T-helper 9 cell (primary cell): ENCODE data around the gene NDST1.
"Not testable (repeated sequence)": the region's sequence is repeated elsewhere in the genome, so short reads cannot be mapped to it uniquely, and the experiment has no call there.

ENCODE experiments used
- DNase-seq: peaks from one replicate; pipeline ENCODE4 v3.0.0-alpha.2; 2020

The NDST1 gene

GRCh38 chr5:150508828-150509227 is 897 bp downstream of the NDST1 start:
- DNase-seq: no peak

- DNase-seq: no peak
These were observed 2.1 kb downstream of the NDST1 start for GRCh38 chr5:150509992-150510391.

- DNase-seq: no peak
These were observed 2.7 kb downstream of the NDST1 start for GRCh38 chr5:150510460-150511263.

DNA sequence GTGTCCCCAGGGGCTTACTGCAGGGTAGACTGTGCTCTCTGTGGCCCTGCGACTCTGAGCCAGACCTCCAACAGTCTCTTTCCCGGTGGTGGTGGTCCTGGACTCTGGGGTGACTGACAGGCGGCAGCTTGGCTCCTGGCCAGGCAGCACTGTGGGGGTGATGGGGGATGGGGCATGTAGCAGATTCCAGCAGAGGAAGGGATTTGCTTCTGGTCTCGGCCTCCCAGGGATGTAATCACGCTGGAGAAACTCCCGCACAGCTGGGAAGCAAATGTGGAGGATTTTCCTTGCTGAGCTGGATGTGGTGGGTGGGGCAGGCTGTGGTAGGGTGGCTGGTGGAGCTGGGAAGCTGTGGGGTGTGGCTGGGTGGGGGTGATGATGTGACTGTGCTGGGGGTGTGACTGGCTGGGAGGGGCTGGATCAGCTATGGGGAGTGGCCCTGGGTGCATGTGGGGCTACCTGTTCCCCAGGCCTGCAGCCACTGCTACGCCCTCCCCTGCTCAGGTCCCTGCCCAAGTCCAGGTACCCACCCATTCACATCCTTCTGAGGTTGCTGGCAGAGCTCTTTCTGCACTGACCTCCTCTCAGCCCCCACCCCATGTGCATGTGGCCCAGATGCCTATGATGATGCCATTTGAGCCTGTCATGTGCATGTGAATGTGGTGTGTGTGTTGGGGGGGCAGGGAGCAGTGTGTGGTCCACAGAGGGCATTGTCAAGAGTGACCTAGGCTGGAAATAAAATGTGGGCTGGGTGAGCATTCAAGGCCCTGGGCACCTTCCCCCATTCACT is 3.8 kb downstream of the NDST1 start:
- no peak for DNase-seq

- no peak for DNase-seq
These were observed 4.4 kb downstream of the NDST1 start for GRCh38 chr5:150512368-150512747.

- DNase-seq: no peak
These were observed 5.7 kb downstream of the NDST1 start for GRCh38 chr5:150513375-150514309.

- DNase-seq: no peak
These were observed 6.8 kb downstream of the NDST1 start for GRCh38 chr5:150514708-150515211.

DNA sequence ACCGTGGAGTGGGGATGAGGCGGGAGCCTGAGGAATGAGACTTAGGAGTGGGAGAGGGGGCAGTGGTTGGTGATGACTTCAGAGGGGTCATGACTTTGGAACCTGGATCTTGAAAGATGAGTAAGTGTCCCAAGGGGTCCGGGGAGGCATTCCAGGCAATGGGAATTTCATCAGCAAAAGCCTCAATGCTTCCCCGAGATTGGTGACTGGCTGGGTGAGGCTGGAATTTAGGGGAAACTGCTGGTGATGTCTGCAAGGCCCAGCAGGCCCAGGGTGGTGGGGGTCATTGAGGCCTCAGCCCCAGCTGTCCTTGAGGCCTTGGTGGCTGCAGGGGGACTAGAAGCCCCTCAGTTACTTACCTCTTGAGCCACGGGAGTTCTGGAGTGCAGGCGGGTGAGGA is 7.5 kb downstream of the NDST1 start:
- DNase-seq: no peak

GRCh38 chr5:150516011-150516410 is 8.1 kb downstream of the NDST1 start:
- no peak for DNase-seq

DNA sequence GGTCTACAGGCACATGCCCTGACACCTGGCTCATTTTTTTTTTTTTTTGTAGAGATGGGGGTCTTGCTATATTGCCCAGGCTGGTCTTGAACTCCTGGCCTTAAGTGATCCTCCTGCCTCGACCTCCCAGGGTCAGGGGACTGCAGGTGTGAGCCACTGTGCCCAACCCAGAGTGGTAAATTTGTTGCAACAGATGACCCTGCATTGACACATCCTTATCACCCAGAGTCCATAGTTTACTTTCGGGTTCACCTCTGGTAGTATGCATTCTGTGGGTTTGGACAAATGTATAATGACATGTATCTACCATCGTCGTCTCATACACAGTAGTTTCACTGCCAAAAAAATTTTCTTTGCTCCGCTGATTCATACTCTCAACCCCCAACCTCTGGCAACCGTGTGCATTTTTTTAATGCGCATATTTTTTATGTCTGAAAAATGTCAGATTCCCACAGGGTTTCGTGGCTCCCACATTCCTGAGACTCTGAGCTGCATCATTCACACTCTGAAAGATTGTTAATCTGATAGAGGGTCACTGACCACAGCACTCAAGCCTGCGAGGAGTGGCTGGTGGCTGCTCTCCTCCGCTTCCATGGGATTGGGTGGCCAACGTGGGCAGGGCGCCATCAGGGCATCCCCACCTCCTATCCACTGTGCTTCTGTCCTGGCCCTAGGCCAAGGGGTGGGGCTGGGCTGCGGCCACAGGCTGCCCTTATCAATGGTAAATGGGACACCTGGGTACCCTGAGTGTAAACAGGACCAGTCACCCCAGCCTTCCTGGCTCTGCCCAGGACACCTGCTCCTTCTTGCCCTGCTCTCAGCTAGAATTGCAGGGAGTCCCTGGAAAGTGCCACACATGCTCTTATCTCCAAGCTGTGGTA is 9.6 kb downstream of the NDST1 start:
- no peak for DNase-seq

GRCh38 chr5:150518712-150519559 is 11.0 kb downstream of the NDST1 start:
- not testable (repeated sequence) for DNase-seq

- DNase-seq: no peak
These were observed 11.6 kb downstream of the NDST1 start for GRCh38 chr5:150519560-150519945.

- no peak for DNase-seq
These were observed 12.0 kb downstream of the NDST1 start for GRCh38 chr5:150519978-150520377.

- DNase-seq: no peak
These were observed 13.0 kb downstream of the NDST1 start for GRCh38 chr5:150520747-150521521.

GRCh38 chr5:150521522-150521817 is 13.5 kb downstream of the NDST1 start:
- no peak for DNase-seq

- DNase-seq: no peak
These were observed 14.1 kb downstream of the NDST1 start for GRCh38 chr5:150521939-150522503.

GRCh38 chr5:150522504-150523414 is 14.8 kb downstream of the NDST1 start:
- DNase-seq: no peak

DNA sequence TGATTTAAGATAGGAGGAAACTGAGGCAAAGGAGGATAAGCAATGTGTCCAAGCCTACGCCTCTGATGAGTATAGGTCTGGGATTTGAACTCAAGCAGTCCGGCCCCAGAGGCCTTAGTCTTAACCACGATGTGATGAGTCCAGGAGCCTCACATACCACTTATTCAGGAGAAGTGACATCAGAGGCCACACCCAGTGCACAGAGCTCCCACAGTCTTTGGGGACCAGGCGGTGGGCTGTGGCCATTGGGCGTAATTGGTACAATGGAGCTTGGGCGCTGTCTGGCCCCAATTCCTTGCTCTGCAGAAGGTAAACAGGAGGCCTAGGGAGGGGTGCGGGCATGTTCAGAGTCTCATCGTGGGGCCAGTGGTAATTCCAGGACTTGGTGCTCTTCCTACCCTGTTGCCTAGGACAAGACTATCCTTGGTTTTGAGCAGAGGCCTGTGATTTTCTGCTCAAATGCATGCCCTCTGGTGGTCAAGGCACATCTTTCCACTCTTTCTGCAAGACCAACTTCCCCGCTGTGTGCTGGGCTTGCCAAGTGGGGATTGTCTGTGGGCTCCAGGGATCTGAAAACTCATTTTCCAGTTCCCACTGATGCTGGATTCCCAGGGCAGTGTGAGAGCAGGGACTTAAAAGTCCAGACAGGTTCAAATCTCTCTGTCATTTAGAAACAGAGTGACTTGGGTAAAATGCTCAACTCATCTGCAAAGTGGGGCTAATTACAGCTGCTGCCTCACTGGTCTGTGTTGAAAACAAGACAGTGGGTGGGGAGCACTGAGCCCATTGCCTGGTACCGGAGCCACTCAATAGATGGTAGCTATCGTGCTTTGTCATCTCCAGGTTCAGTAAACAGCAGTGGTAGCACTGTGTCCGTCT is 15.8 kb downstream of the NDST1 start:
- DNase-seq: no peak
